GM12878 (cell line): ENCODE measurements around the gene L3MBTL1. TPM values are rescaled to one million over a fixed set of nuclear protein-coding genes. Genes with fewer than 3 reads are reported as not detected.

Experiments used
- ATAC-seq: fragments of 200-7000 bp; cut with Tn5 transposase; 3 replicates; pipeline ENCODE4 v1.9.1; 2020; ENCODE audit warnings: mild to moderate bottlenecking, moderate library complexity
- BruUV-seq: library from RNA; stranded (reverse); fragments of 400-500 nt; replicated peaks from 2 replicates; lab custom pipeline; 2021; lab: Mats Ljungman, UMichigan
- CTCF ChIA-PET: fragments of 300-600 bp; sonication (Branson Sonifier 250); formaldehyde crosslinking; extraction: SDS; loops from one replicate; lab custom pipeline; 2021; ENCODE audit warnings: inconsistent platforms; lab: Yijun Ruan, JAX
- POLR2A ChIA-PET: fragments of 350-600 bp; formaldehyde crosslinking; extraction: SDS; loops from one replicate; lab custom pipeline; 2021; ENCODE audit warnings: inconsistent platforms; lab: Charles Lee
- RAD21 ChIA-PET: fragments of 300-600 bp; sonication (Branson Sonifier 250); formaldehyde crosslinking; loops from one replicate; lab custom pipeline; 2023; ENCODE audit warnings: antibody characterized with exemption; ENCODE audit not compliant: unreplicated experiment; lab: Charles Lee
- SMC1A ChIA-PET: fragments of 300-600 bp; sonication (Branson Sonifier 250); formaldehyde crosslinking; loops from one replicate; lab custom pipeline; 2023; ENCODE audit not compliant: unreplicated experiment, uncharacterized antibody; lab: Charles Lee
- DNase-seq: peaks from one replicate; pipeline ENCODE4 v3.0.0-alpha.2; 2011; ENCODE audit warnings: low read depth, low spot score
- FAIRE-seq: peaks from 3 replicates; lab custom pipeline; 2011; peaks lifted over from hg19 to GRCh38; lab: Jason Lieb, UNC
- H2AFZ ChIP-seq: 2 replicates; pipeline ENCODE4 v1.6.0; 2011; ENCODE audit warnings: low read depth, low read length, control low read depth; ENCODE audit not compliant: control insufficient read depth
- H3K27ac ChIP-seq: 2 replicates; pipeline ENCODE4 v1.5.1; 2011; ENCODE audit warnings: control low read depth; ENCODE audit not compliant: control insufficient read depth, insufficient read depth
- H3K27me3 ChIP-seq, 2 experiments: replicated peaks in 1 of 2; 2 replicates each; pipeline versions ENCODE4 v1.6.0 to v1.6.1; 2011; ENCODE audit warnings: low read length in 1 of 2; ENCODE audit not compliant: control insufficient read depth in 2 of 2, insufficient read depth in 2 of 2
- H3K36me3 ChIP-seq, 2 experiments: 2 replicates each; pipeline ENCODE4 v1.5.1; 2011; ENCODE audit warnings: low read length in 1 of 2; ENCODE audit not compliant: control insufficient read depth in 2 of 2, insufficient read depth in 2 of 2
- H3K4me1 ChIP-seq: 2 replicates; pipeline ENCODE4 v1.6.1; 2011; ENCODE audit warnings: mild to moderate bottlenecking, low read length, moderate library complexity, mixed read lengths; ENCODE audit not compliant: control insufficient read depth, insufficient read depth
- H3K4me2 ChIP-seq: 2 replicates; pipeline ENCODE4 v1.6.0; 2011; ENCODE audit warnings: control low read depth; ENCODE audit not compliant: control insufficient read depth, insufficient read depth
- H3K4me3 ChIP-seq: fragments of 200-600 bp; sonication (generic); 2 replicates; pipeline ENCODE4 v1.5.1; 2016
- H3K79me2 ChIP-seq: 2 replicates; pipeline ENCODE4 v1.6.0; 2011; ENCODE audit warnings: low read length; ENCODE audit not compliant: control insufficient read depth, insufficient read depth
- H3K9ac ChIP-seq: 2 replicates; pipeline ENCODE4 v1.8.0; 2011; ENCODE audit warnings: low read length, control low read depth, mixed read lengths; ENCODE audit not compliant: control insufficient read depth, insufficient read depth
- H3K9me3 ChIP-seq: replicated peaks from 3 replicates; pipeline ENCODE4 v1.5.1; 2011; ENCODE audit warnings: mild to moderate bottlenecking, low read length; ENCODE audit not compliant: control insufficient read depth, insufficient read depth
- H4K20me1 ChIP-seq: 2 replicates; pipeline ENCODE4 v1.6.0; 2011; ENCODE audit not compliant: control insufficient read depth, insufficient read depth
- BMI1 ChIP-seq: fragments of 450-650 bp; IDR thresholded peaks from 2 replicates; pipeline ENCODE4 v1.6.1; 2016; ENCODE audit warnings: mild to moderate bottlenecking, moderate library complexity, borderline replicate concordance
- JUND ChIP-seq: IDR thresholded peaks from 2 replicates; pipeline ENCODE4 v1.6.1; 2012; ENCODE audit warnings: low read depth, mild to moderate bottlenecking, low read length, improper control_type of control experiment, moderate library complexity
- MAX ChIP-seq: IDR thresholded peaks from 2 replicates; pipeline ENCODE4 v1.6.1; 2012; ENCODE audit warnings: low read depth, low read length, improper control_type of control experiment
- MLLT1 ChIP-seq: fragments of 450-650 bp; IDR thresholded peaks from 2 replicates; pipeline ENCODE4 v1.6.1; 2016; ENCODE audit warnings: mild to moderate bottlenecking
- MYB ChIP-seq: fragments of 150-350 bp; IDR thresholded peaks from 2 replicates; pipeline ENCODE4 v1.6.1; 2014; ENCODE audit warnings: mild to moderate bottlenecking, low read depth, low read length, borderline replicate concordance
- NFYA ChIP-seq: IDR thresholded peaks from 2 replicates; pipeline ENCODE4 v1.6.1; 2011; ENCODE audit warnings: low read depth, mild to moderate bottlenecking, low read length, improper control_type of control experiment, borderline replicate concordance
- POLR2AphosphoS2 ChIP-seq: IDR thresholded peaks from 2 replicates; pipeline ENCODE4 v1.6.1; 2011; ENCODE audit warnings: low read depth, mild to moderate bottlenecking, low read length, improper control_type of control experiment, moderate library complexity
- RELA ChIP-seq: fragments of 450-650 bp; IDR thresholded peaks from 2 replicates; pipeline ENCODE4 v1.8.0; 2014; ENCODE audit warnings: borderline replicate concordance; ENCODE audit not compliant: partially characterized antibody
- RELB ChIP-seq: fragments of 450-650 bp; IDR thresholded peaks from 2 replicates; pipeline ENCODE4 v1.6.1; 2017; ENCODE audit warnings: low read depth, mild to moderate bottlenecking, moderate library complexity
- STAT1 ChIP-seq: fragments of 450-650 bp; conservative IDR thresholded peaks from 2 replicates; pipeline ENCODE4 v1.6.1; 2014; ENCODE audit warnings: antibody characterized with exemption, mild to moderate bottlenecking
- TCF7 ChIP-seq: IDR thresholded peaks from 2 replicates; pipeline ENCODE4 v1.6.1; 2014; ENCODE audit warnings: antibody characterized with exemption, borderline replicate concordance
- ZBED1 ChIP-seq: IDR thresholded peaks from 2 replicates; pipeline ENCODE4 v1.6.1; 2016; ENCODE audit warnings: borderline replicate concordance
- ZNF24 ChIP-seq: fragments of 450-650 bp; IDR thresholded peaks from 2 replicates; pipeline ENCODE4 v1.6.1; 2017; ENCODE audit warnings: antibody characterized with exemption, mild to moderate bottlenecking
- ZNF687 ChIP-seq: fragments of 450-650 bp; IDR thresholded peaks from 2 replicates; pipeline ENCODE4 v1.6.1; 2017; ENCODE audit warnings: mild to moderate bottlenecking, moderate library complexity
- ZZZ3 ChIP-seq: IDR thresholded peaks from 2 replicates; pipeline ENCODE4 v1.6.1; 2011; ENCODE audit warnings: low read depth; ENCODE audit not compliant: control insufficient read depth, insufficient read length
- WGBS: methylation state at CpG from one replicate; pipeline ENCODE4 v1.1.6; 2016; ENCODE audit warnings: low lambda C conversion rate; ENCODE audit not compliant: insufficient replicate concordance, insufficient coverage; ENCODE audit errors: missing lambda C conversion rate; 5-methylcytosine and 5-hydroxymethylcytosine counted together
- in situ Hi-C: fragments of 300-500 bp; cut with MboI; formaldehyde crosslinking; loops from 9 replicates; pipeline ENCODE4 v1.14.3; 2018; ENCODE audit warnings: mixed read lengths
- intact Hi-C: fragments of 100-400 bp; cut with micrococcal nuclease; formaldehyde crosslinking; loops from one replicate; pipeline ENCODE4 v1.14.2; 2022; ENCODE audit not compliant: unreplicated experiment
- polyA plus RNA-seq, 11 experiments: library from polyadenylated mRNA; depleted of rRNA in 4 of 11; unstranded in 6 of 11; stranded (reverse) in 5 of 11; fragments of >200 nt; fragmentation: Nextera tagmentation in 4 of 11; fragmentation: Illumina TruSeq in 1 of 11; extraction: Ambion mirVana in 4 of 11; extraction: Trizol in 1 of 11; gene quantifications; 1 replicate in 1 of 11; 2 replicates in 10 of 11; pipeline versions ENCODE4 v1.2.1 to v1.2.3, GENCODE V29; 2011 to 2016; ENCODE audit warnings: inconsistent platforms in 2 of 11, missing spikeins in 2 of 11, low read depth in 1 of 11
- total RNA-seq, 4 experiments: library from RNA; depleted of rRNA in 3 of 4; stranded (reverse); fragments of >200 nt in 3 of 4; fragmentation: Illumina TruSeq in 1 of 4; extraction: Trizol in 1 of 4; gene quantifications; 2 replicates each; pipeline versions ENCODE4 v1.2.1 to v1.2.3, GENCODE V29; 2013 to 2021

The L3MBTL1 gene
- total and polyA plus RNA-seq, 10 of the 15 experiments (the other 5 are each of a cell fraction or from before 2014, with no cell fraction given): 0.56 to 6.6 (median 3.9) TPM

GRCh38 chr20:43571310-43571709 is 63.8 kb downstream of the L3MBTL1 start:
- Histone ChIP-seq H3K9me3 (no peaks in the 10 kb centered on the region), H3K79me2 (no peaks in the 10 kb centered on the region), H2AFZ (no peak overlapping the region), H3K4me1 (no peaks in the 10 kb centered on the region), H3K36me3 (no peaks in the 10 kb centered on the region), H4K20me1 (no peaks in the 10 kb centered on the region), H3K9ac (no peak overlapping the region), H3K4me2 (no peak overlapping the region), H3K27me3 (no peaks in the 10 kb centered on the region), H3K27ac (no peak overlapping the region), H3K4me3 (no peak overlapping the region)
- ChIA-PET RAD21 (interaction anchor here (0.6 to 1.0 kb wide), 2 partner anchors 9 to 120 kb away, joined by 3 to 6 read pairs; no protein-coding TSS in a partner anchor), POLR2A (no interaction called here), CTCF (interaction anchor here (1.0 to 1.9 kb wide), 3 partner anchors 33 to 120 kb away, joined by 4 to 5 read pairs (median 5); no protein-coding TSS in a partner anchor), SMC1A (interaction anchor here (0.6 to 1.9 kb wide), 3 partner anchors 12 to 521 kb away, joined by 3 to 7 read pairs (median 4); no protein-coding TSS in a partner anchor)
- ATAC-seq (no peak), FAIRE-seq (no peak), DNase-seq (no peak)
- intact Hi-C loops: no loop called here
- in situ Hi-C loops: no loop called here
- 51% methylated on average over 3 of the region's 3 CpGs for WGBS
- BruUV-seq: no TSS peak
- TF ChIP-seq JUND (no peak), ZBED1 (no peak), ZNF24 (no peak), NFYA (no peak), MYB (no peak), RELB (no peak), STAT1 (no peak), POLR2AphosphoS2 (no peak), ZZZ3 (no peak), BMI1 (no peak), MLLT1 (no peak), TCF7 (no peak), MAX (no peak), RELA (no peak), ZNF687 (no peak)
